ENCODE results near the gene JAKMIP2. TPM values are rescaled to one million over a fixed set of nuclear protein-coding genes. Genes with fewer than 3 reads are reported as not detected.

Gene JAKMIP2
- polyA plus RNA-seq, 1 of the 3 experiments (the other 2 are of a cell fraction), result 2.1 TPM

DNA sequence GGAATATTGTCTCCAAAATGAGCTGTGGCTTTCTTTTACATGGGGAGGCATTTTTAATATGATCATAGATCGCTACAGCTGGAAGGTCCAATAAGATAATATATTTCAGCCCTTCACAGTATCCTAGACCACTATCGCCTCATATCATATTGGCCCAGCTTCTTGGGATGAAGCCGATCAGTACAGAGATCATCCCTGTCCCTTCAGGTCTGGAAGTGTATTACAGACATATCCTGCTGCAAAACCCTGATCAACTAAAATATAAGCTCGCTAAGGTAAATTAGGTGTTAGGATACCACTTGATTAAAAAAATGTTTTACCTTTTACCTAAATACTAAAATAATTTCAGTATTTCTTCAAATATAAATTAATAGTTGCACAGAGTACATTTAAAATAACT, 41.7 kb downstream of the JAKMIP2 start:
- Histone ChIP-seq H3K27me3 (ENCODE audit: insufficient read depth) (no peaks in the 10 kb centered on the region), H3K36me3 (replicated peaks in 1 of 2; ENCODE audit: control insufficient read depth in 1 of 2, insufficient read depth in 2 of 2, low read length in 1 of 2) (no peaks in the 10 kb centered on the region), H3K27ac (ENCODE audit: low read depth in 2 of 2, low read length in 1 of 2) (no peak overlapping the region), H4K20me1 (ENCODE audit: insufficient read depth) (no peaks in the 10 kb centered on the region), H3K4me3 (ENCODE audit: low read depth in 2 of 2, low read length in 1 of 2) (no peak overlapping the region), H3F3A (replicated peaks; ENCODE audit: insufficient read depth) (no peaks in the 10 kb centered on the region), H3K9ac (no peak overlapping the region), H3K9me3 (no peaks in the 10 kb centered on the region), H3K4me1 (ENCODE audit: control insufficient read depth in 1 of 2, insufficient read depth in 2 of 2, low read depth in 1 of 2, low read length in 1 of 2) (peaks cover 0 to 38% of the 10 kb centered on the region in 2 experiments; a peak in 3 of 4 replicates), H3K4me2 (no peak overlapping the region), H3K9me2 (no peaks in the 10 kb centered on the region), H2AFZ (ENCODE audit: low read depth) (no peak overlapping the region), H3K79me2 (ENCODE audit: insufficient read depth) (no peaks in the 10 kb centered on the region)
- WGBS (ENCODE audit: low lambda C conversion rate), result 91% methylated on average over 4 of the region's 4 CpGs
- TF ChIP-seq RXRA (IDR thresholded peaks at IDR 0.05; ENCODE audit: borderline replicate concordance, low read depth) (no peak), RCOR1 (IDR thresholded peaks at IDR 0.05; ENCODE audit: low read length) (no peak), JUND (IDR thresholded peaks at IDR 0.05) (no peak), TAF1 (IDR thresholded peaks at IDR 0.05; ENCODE audit: borderline replicate concordance, low read depth, low read length) (no peak), RFX5 (IDR thresholded peaks at IDR 0.05; ENCODE audit: low read length) (no peak), EP300 (IDR thresholded peaks at IDR 0.05; ENCODE audit: borderline replicate concordance in 1 of 2, low read depth in 1 of 2, low read length in 1 of 2) (no peak)
- TF ChIP-seq, protein P1, sequence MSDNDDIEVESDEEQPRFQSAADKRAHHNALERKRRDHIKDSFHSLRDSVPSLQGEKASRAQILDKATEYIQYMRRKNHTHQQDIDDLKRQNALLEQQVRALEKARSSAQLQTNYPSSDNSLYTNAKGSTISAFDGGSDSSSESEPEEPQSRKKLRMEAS (IDR thresholded peaks at IDR 0.05; ENCODE audit: low read depth), result no peak
- POLR2A ChIA-PET, result no interaction called here
- no peak for DNase-seq
- CTCF ChIA-PET, result interaction anchor here (0.7 to 2.6 kb wide), 7 partner anchors 9 to 82 kb away, joined by 3 to 12 read pairs (median 3); partner anchors contain the start of gene JAKMIP2

DNA sequence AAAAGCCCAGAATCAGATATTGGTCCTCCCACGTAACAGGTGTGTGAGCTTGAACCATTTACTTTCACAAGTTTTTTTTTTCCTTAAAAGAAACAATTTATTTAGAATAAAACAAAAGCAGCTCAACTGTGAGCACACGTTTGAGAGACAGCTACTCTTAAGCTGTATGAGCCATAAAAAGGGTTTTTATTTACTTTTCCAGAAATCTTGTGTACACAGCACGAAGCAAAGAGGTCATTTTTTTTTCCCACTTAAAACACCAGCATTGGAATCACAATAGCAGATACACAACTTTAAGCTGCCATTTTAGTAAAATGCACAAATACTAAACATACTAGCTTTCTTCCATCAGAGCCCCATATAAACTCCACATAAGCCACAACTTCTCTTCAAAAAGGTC, 44.6 kb downstream of the JAKMIP2 start:
- H3K9me3 ChIP-seq, result no peaks in the 10 kb centered on the region
- no peaks in the 10 kb centered on the region for H3K27me3 ChIP-seq (ENCODE audit: insufficient read depth)
- H3K9me2 ChIP-seq, result no peaks in the 10 kb centered on the region
- WGBS (ENCODE audit: low lambda C conversion rate), result 49% methylated on average over 3 of the region's 3 CpGs
- no peak overlapping the region for H3K4me2 ChIP-seq
- no peak overlapping the region for H3K4me3 ChIP-seq (ENCODE audit: low read depth in 2 of 2, low read length in 1 of 2)
- CTCF ChIA-PET, result interaction anchor here (0.9 to 1.4 kb wide), 3 partner anchors 15 to 85 kb away, joined by 3 read pairs; no protein-coding TSS in a partner anchor
- TF ChIP-seq NFIC (IDR thresholded peaks at IDR 0.05; ENCODE audit: borderline replicate concordance) (no peak), SMC3 (IDR thresholded peaks at IDR 0.05; ENCODE audit: low read depth, low read length) (no peak), MXI1 (IDR thresholded peaks at IDR 0.05; ENCODE audit: low read depth, low read length) (no peak), FOSL2 (IDR thresholded peaks at IDR 0.05; ENCODE audit: borderline replicate concordance, low read depth) (no peak), MEF2A (IDR thresholded peaks at IDR 0.05; ENCODE audit: borderline replicate concordance, low read depth) (no peak), RXRA (IDR thresholded peaks at IDR 0.05; ENCODE audit: borderline replicate concordance, low read depth) (no peak), FOXJ3 (CRISPR knock-in tag; IDR thresholded peaks at IDR 0.05) (no peak), GABPA (IDR thresholded peaks at IDR 0.05; ENCODE audit: low read depth) (no peak), RCOR1 (IDR thresholded peaks at IDR 0.05; ENCODE audit: low read length) (no peak), FOXM1 (IDR thresholded peaks at IDR 0.05; ENCODE audit: low read depth) (no peak)
- TF ChIP-seq, protein P2, sequence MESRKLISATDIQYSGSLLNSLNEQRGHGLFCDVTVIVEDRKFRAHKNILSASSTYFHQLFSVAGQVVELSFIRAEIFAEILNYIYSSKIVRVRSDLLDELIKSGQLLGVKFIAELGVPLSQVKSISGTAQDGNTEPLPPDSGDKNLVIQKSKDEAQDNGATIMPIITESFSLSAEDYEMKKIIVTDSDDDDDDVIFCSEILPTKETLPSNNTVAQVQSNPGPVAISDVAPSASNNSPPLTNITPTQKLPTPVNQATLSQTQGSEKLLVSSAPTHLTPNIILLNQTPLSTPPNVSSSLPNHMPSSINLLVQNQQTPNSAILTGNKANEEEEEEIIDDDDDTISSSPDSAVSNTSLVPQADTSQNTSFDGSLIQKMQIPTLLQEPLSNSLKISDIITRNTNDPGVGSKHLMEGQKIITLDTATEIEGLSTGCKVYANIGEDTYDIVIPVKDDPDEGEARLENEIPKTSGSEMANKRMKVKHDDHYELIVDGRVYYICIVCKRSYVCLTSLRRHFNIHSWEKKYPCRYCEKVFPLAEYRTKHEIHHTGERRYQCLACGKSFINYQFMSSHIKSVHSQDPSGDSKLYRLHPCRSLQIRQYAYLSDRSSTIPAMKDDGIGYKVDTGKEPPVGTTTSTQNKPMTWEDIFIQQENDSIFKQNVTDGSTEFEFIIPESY (IDR thresholded peaks at IDR 0.05; ENCODE audit: borderline replicate concordance, low read depth), result no peak
- TF ChIP-seq, protein P3, sequence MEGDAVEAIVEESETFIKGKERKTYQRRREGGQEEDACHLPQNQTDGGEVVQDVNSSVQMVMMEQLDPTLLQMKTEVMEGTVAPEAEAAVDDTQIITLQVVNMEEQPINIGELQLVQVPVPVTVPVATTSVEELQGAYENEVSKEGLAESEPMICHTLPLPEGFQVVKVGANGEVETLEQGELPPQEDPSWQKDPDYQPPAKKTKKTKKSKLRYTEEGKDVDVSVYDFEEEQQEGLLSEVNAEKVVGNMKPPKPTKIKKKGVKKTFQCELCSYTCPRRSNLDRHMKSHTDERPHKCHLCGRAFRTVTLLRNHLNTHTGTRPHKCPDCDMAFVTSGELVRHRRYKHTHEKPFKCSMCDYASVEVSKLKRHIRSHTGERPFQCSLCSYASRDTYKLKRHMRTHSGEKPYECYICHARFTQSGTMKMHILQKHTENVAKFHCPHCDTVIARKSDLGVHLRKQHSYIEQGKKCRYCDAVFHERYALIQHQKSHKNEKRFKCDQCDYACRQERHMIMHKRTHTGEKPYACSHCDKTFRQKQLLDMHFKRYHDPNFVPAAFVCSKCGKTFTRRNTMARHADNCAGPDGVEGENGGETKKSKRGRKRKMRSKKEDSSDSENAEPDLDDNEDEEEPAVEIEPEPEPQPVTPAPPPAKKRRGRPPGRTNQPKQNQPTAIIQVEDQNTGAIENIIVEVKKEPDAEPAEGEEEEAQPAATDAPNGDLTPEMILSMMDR (IDR thresholded peaks at IDR 0.05), result no peak
- TF ChIP-seq, protein P4, sequence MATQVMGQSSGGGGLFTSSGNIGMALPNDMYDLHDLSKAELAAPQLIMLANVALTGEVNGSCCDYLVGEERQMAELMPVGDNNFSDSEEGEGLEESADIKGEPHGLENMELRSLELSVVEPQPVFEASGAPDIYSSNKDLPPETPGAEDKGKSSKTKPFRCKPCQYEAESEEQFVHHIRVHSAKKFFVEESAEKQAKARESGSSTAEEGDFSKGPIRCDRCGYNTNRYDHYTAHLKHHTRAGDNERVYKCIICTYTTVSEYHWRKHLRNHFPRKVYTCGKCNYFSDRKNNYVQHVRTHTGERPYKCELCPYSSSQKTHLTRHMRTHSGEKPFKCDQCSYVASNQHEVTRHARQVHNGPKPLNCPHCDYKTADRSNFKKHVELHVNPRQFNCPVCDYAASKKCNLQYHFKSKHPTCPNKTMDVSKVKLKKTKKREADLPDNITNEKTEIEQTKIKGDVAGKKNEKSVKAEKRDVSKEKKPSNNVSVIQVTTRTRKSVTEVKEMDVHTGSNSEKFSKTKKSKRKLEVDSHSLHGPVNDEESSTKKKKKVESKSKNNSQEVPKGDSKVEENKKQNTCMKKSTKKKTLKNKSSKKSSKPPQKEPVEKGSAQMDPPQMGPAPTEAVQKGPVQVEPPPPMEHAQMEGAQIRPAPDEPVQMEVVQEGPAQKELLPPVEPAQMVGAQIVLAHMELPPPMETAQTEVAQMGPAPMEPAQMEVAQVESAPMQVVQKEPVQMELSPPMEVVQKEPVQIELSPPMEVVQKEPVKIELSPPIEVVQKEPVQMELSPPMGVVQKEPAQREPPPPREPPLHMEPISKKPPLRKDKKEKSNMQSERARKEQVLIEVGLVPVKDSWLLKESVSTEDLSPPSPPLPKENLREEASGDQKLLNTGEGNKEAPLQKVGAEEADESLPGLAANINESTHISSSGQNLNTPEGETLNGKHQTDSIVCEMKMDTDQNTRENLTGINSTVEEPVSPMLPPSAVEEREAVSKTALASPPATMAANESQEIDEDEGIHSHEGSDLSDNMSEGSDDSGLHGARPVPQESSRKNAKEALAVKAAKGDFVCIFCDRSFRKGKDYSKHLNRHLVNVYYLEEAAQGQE (IDR thresholded peaks at IDR 0.05; ENCODE audit: low read depth, low read length), result no peak
- DNase-seq, result no peak
- H3F3A ChIP-seq (replicated peaks; ENCODE audit: insufficient read depth), result no peaks in the 10 kb centered on the region
- no peaks in the 10 kb centered on the region for H3K36me3 ChIP-seq (replicated peaks in 1 of 2; ENCODE audit: control insufficient read depth in 1 of 2, insufficient read depth in 2 of 2, low read length in 1 of 2)
- H4K20me1 ChIP-seq (ENCODE audit: insufficient read depth), result no peaks in the 10 kb centered on the region
- peaks cover 0 to 27% of the 10 kb centered on the region in 2 experiments; a peak in 1 of 4 replicates for H3K4me1 ChIP-seq (ENCODE audit: control insufficient read depth in 1 of 2, insufficient read depth in 2 of 2, low read depth in 1 of 2, low read length in 1 of 2)
- POLR2A ChIA-PET, result no interaction called here
- no peak overlapping the region for H2AFZ ChIP-seq (ENCODE audit: low read depth)
- H3K79me2 ChIP-seq (ENCODE audit: insufficient read depth), result no peaks in the 10 kb centered on the region
- H3K9ac ChIP-seq, result no peak overlapping the region
- H3K27ac ChIP-seq (ENCODE audit: low read depth in 2 of 2, low read length in 1 of 2), result no peak overlapping the region
